GM12865 (cell line): ENCODE measurements around the gene SORCS2.
A peak's percentile ranks its signal among the peaks of the same experiment; 100 is the strongest.
"Not testable (repeated sequence)": the region's sequence is repeated elsewhere in the genome, so short reads cannot be mapped to it uniquely, and the experiment has no call there.

Experiments used
- DNase-seq: peaks from one replicate; pipeline ENCODE4 v3.0.0; 2010; ENCODE audit warnings: low read depth
- H3K4me3 ChIP-seq: 2 replicates; pipeline ENCODE4 v1.5.1; 2011; ENCODE audit warnings: mild to moderate bottlenecking, low read depth, low read length, control low read depth
- TF ChIP-seq, protein P1 (sequence below): IDR thresholded peaks from 2 replicates; pipeline ENCODE4 v1.5.1; 2011; ENCODE audit warnings: low read length, control low read depth, low read depth, inconsistent platforms; ENCODE audit not compliant: insufficient read depth; ENCODE audit errors: missing control alignments

SORCS2 gene

DNA sequence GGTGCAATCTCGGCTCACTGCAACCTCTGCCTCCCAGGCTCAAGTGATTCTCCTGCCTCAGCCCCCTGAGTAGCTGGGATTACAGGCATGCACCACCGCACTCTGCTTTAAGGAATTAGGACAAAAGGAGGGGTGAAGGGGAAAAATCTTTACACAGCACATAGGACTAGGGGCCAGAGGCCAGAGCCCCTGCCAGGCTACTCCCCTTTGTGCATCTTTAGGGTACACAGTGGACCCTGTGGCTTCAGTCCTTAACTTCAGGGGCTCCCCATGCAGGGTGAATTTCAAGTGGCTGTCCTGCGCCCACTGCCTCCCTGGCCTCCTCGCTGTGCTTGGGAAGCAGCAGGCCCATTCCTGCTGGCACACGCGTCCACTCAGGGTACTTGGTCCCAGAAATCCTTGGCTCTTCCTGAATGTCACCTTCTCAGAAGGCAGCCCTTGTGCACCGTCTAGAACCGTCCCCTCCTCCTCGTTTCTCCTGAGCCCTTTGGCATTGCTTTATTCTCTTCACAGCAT, 381.3 kb downstream of the SORCS2 start:
- DNase-seq, result no peak
- TF ChIP-seq, protein P1, sequence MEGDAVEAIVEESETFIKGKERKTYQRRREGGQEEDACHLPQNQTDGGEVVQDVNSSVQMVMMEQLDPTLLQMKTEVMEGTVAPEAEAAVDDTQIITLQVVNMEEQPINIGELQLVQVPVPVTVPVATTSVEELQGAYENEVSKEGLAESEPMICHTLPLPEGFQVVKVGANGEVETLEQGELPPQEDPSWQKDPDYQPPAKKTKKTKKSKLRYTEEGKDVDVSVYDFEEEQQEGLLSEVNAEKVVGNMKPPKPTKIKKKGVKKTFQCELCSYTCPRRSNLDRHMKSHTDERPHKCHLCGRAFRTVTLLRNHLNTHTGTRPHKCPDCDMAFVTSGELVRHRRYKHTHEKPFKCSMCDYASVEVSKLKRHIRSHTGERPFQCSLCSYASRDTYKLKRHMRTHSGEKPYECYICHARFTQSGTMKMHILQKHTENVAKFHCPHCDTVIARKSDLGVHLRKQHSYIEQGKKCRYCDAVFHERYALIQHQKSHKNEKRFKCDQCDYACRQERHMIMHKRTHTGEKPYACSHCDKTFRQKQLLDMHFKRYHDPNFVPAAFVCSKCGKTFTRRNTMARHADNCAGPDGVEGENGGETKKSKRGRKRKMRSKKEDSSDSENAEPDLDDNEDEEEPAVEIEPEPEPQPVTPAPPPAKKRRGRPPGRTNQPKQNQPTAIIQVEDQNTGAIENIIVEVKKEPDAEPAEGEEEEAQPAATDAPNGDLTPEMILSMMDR, result no peak
- H3K4me3 ChIP-seq, result no peak overlapping the region

DNA sequence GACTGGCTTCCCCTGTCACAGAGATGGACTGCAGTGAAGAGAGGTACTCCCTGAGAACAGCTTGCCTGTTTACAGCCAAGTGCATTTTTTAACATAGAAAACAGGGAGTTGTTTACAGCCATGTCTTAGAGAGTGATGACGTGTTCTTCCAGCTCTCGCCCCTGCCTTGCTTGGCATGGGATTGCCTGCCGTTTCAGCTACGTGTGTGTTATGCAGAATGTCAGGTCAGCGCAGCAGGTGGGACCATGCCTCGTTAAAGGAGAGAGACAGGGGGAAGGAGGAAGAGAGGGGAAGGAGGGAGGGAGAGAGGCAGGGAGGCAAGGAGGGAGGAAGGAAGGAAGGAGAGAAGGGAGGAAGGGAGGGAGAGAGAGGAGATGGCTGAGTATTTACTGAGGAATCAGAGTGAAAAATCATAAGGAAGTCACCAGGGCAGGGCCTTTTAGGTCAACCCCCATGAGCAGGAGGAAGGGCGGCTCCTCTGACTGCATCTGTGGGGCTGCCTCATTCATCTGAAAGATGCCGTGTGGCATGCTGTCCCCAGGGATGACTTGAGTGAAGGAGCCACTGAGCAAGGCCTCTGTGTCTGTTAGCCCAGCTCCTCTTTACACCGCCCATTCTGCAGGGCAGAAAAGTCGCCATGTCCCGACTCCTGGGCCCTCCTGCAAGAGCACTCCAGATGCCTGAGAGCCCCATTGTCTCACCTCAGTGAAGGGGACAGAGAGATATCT, 382.1 kb downstream of the SORCS2 start:
- no peak for DNase-seq
- TF ChIP-seq, protein P1, result no peak
- no peak overlapping the region for H3K4me3 ChIP-seq

DNA sequence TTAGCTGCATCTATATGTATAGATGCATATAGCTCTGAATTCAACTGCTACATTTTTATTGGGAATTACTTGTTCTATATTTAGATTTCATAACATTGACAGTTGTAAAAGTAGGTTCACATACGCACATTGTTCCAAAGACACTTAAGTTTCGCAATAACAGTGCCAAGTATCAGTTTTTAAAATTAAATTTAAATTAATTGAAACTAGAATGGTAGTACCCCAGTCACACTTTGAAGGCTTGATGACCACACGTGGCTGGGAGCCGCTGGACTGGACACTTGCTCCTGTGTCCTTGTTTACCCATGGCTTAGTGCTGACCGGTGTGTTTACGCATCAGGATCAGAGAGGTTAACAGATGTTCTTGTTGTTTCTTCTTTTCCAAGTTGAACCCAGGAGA, 383.1 kb downstream of the SORCS2 start:
- no peak overlapping the region for H3K4me3 ChIP-seq
- TF ChIP-seq, protein P1, result no peak
- no peak for DNase-seq

DNA sequence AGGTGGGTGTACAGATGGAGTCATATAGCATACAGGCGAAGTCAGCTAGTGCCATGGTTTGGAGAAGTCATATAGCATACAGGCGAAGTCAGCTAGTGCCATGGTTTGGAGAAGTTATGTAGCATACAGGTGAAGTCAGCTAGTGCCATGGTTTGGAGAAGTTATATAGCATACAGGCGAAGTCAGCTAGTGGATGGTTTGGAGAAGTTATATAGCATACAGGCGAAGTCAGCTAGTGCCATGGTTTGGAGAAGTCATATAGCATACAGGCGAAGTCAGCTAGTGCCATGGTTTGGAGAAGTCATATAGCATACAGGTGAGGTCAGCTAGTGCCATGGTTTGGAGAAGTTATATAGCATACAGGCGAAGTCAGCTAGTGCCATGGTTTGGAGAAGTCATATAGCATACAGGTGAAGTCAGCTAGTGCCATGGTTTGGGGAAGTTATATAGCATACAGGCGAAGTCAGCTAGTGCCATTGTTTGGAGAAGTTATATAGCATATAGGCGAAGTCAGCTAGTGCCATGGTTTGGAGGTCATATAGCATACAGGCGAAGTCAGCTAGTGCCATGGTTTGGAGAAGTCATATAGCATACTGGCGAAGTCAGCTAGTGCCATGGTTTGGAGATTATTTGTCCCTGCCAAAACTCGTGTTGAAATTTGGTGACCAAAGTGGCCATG, 385.2 kb downstream of the SORCS2 start:
- H3K4me3 ChIP-seq, DNase-seq: not testable (repeated sequence)

DNA sequence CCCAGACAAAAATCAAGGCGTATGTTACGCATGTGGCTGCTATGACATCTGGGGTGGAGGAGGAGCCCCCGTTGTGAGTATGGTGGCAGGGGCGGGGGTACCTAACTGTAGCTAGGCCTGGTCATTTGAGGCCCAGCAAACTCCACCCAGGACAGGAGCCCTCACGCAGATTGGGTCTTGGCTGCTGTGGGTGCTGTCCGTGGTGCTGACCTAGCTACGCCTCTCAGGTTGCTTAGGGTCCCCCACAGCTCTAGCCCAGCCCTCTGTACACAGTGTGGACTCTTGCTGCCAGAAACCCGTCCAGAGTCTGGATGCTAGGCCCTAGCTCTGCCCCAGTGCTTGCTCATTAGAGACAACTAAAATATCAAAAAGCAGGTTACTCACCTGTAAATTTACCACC, 389.1 kb downstream of the SORCS2 start:
- peak; percentile 3 for DNase-seq
- TF ChIP-seq, protein P1, result no peak
- H3K4me3 ChIP-seq, result no peak overlapping the region

DNA sequence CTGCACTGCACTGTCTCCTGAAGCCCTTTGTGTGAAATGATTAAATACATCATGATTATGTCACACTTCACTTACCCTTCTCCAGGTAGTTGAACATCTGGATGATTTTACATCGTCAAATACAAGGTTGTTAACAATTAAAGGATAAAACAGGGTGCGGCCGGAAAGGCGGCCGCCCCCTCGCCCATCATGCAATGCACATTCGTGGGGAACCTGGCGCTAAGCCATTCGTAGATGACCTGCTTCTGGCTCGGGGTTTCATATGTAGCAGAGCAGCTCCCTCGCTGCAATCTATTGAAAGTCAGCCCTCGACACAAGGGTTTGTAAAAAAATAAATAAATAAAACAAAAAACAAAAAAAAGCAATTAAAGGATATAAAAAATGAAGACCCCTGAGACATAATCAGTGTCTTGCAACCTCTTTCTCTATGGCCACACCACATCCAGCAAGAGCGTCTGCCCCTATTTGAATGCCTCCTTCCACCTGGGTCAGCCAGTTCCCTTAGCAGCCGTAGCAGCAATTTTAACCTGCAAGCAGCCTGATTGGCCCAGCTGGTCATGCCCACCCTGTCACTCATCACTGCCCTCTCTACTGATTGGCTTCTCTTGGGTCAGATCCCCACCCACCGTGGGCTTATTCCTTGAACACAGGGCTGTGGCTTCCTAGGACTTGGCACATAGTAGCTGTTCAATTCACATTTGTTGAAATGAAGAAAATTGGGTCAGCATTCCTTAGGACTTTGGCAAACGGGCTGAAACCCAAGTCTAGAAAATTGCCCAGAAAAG, 390.2 kb downstream of the SORCS2 start:
- no peak for DNase-seq
- H3K4me3 ChIP-seq, result no peak overlapping the region
- TF ChIP-seq, protein P1, result no peak

DNA sequence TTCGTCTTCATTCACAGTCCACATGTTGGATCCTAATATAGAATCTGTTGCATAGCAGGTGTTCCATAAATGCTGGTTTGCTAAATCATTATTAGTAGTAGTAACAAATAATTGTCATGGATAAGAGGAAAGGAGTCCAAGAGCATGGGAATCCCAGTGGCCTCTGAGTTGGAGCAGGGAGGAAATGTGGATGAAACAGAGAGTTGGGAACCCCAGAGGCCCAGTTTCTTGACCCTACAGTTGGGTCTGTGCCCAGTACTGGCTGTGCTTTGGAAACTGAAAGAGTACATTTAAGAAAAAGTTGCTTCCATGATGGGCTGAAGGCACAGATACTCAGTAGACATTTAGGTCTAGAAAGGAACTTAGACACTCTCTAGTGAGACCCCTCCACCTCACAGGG, 391.8 kb downstream of the SORCS2 start:
- DNase-seq, result no peak
- TF ChIP-seq, protein P1, result no peak
- H3K4me3 ChIP-seq, result no peak overlapping the region
